Left renal pelvis (tissue), 4 donors: ENCODE measurements around the gene KCND3. TPM values are rescaled to one million over a fixed set of nuclear protein-coding genes. Genes with fewer than 3 reads are reported as not detected.

ENCODE experiments used
- DNase-seq, 4 donors: peaks; one replicate each; pipeline ENCODE4 v3.0.0-alpha.2; 2013; ENCODE audit warnings: low read depth in 4 of 4, low spot score in 3 of 4
- polyA plus RNA-seq, 4 donors: library from polyadenylated mRNA; unstranded; fragments of 120-200 nt; gene quantifications; one replicate each; pipeline ENCODE4 v1.2.1, GENCODE V29; 2013; ENCODE audit not compliant: insufficient read length in 4 of 4

The KCND3 gene
- polyA plus RNA-seq, 4 donors: 1.4 to 3.5 (median 1.9) TPM

- no peak for DNase-seq
These were observed 104.6 kb downstream of the KCND3 start for GRCh38 chr1:111884772-111885443.

- no peak for DNase-seq
These were observed 106.4 kb downstream of the KCND3 start for GRCh38 chr1:111882986-111883560.

- DNase-seq: no peak
These were observed 106.9 kb downstream of the KCND3 start for GRCh38 chr1:111882559-111882958.

GRCh38 chr1:111880881-111881837 is 108.3 kb downstream of the KCND3 start:
- peak in 1 of 4 donors; percentile 4 for DNase-seq

- no peak for DNase-seq
These were observed 110.4 kb downstream of the KCND3 start for GRCh38 chr1:111879081-111879480.

GRCh38 chr1:111878649-111879048 is 110.8 kb downstream of the KCND3 start:
- no peak for DNase-seq

GRCh38 chr1:111878091-111878490 is 111.4 kb downstream of the KCND3 start:
- DNase-seq: no peak

GRCh38 chr1:111876631-111877030 is 112.8 kb downstream of the KCND3 start:
- DNase-seq: no peak

GRCh38 chr1:111875640-111876039 is 113.8 kb downstream of the KCND3 start:
- DNase-seq: no peak

- no peak for DNase-seq
These were observed 115.9 kb downstream of the KCND3 start for GRCh38 chr1:111873460-111874030.

- no peak for DNase-seq
These were observed 119.3 kb downstream of the KCND3 start for GRCh38 chr1:111870181-111870580.

- no peak for DNase-seq
These were observed 121.5 kb downstream of the KCND3 start for GRCh38 chr1:111867868-111868440.

GRCh38 chr1:111864862-111865261 is 124.6 kb downstream of the KCND3 start:
- no peak for DNase-seq

- DNase-seq: no peak
These were observed 126.1 kb downstream of the KCND3 start for GRCh38 chr1:111863401-111863800.

GRCh38 chr1:111862599-111862998 is 126.9 kb downstream of the KCND3 start:
- DNase-seq: no peak

GRCh38 chr1:111861523-111861922 is 127.9 kb downstream of the KCND3 start:
- DNase-seq: no peak

- no peak for DNase-seq
These were observed 132.2 kb downstream of the KCND3 start for GRCh38 chr1:111857194-111857651.

- no peak for DNase-seq
These were observed 132.9 kb downstream of the KCND3 start for GRCh38 chr1:111856411-111857185.

- DNase-seq: no peak
These were observed 134.2 kb downstream of the KCND3 start for GRCh38 chr1:111855260-111855659.

GRCh38 chr1:111852261-111852721 is 137.2 kb downstream of the KCND3 start:
- DNase-seq: no peak
